GM19438 (cell line): Measurements from ENCODE around the gene PTGS1.
"Not testable (repeated sequence)": the region's sequence is repeated elsewhere in the genome, so short reads cannot be mapped to it uniquely, and the experiment has no call there.

Source experiments
- ATAC-seq: cut with Tn5 transposase; IDR thresholded peaks from one replicate; pipeline ENCODE4 v1.9.1; 2021; ENCODE audit warnings: low read depth; ENCODE audit not compliant: unreplicated experiment

The PTGS1 gene

GRCh38 chr9:122393284-122393983 is 22.6 kb downstream of the PTGS1 start:
- no peak for ATAC-seq

GRCh38 chr9:122394265-122395125 is 23.7 kb downstream of the PTGS1 start:
- no peak for ATAC-seq

- ATAC-seq: no peak
Measured at GRCh38 chr9:122396614-122397148, 25.9 kb downstream of the PTGS1 start.

- no peak for ATAC-seq
Measured at GRCh38 chr9:122397749-122398148, 26.9 kb downstream of the PTGS1 start.

- ATAC-seq: no peak
Measured at GRCh38 chr9:122398371-122398924, 27.6 kb downstream of the PTGS1 start.

- no peak for ATAC-seq
Measured at GRCh38 chr9:122401896-122402295, 31.1 kb downstream of the PTGS1 start.

- ATAC-seq: no peak
Measured at GRCh38 chr9:122402403-122402871, 31.6 kb downstream of the PTGS1 start.

- no peak for ATAC-seq
Measured at GRCh38 chr9:122402874-122403273, 32.0 kb downstream of the PTGS1 start.

GRCh38 chr9:122403381-122404000 is 32.7 kb downstream of the PTGS1 start:
- ATAC-seq: no peak

GRCh38 chr9:122405304-122406069 is 34.7 kb downstream of the PTGS1 start:
- ATAC-seq: not testable (repeated sequence)

- no peak for ATAC-seq
Measured at GRCh38 chr9:122406070-122406890, 35.5 kb downstream of the PTGS1 start.

- not testable (repeated sequence) for ATAC-seq
Measured at GRCh38 chr9:122414108-122414507, 43.3 kb downstream of the PTGS1 start.

GRCh38 chr9:122418016-122418415 is 47.2 kb downstream of the PTGS1 start:
- no peak for ATAC-seq

- ATAC-seq: no peak
Measured at GRCh38 chr9:122420315-122420714, 49.5 kb downstream of the PTGS1 start.

- no peak for ATAC-seq
Measured at GRCh38 chr9:122425087-122425486, 54.3 kb downstream of the PTGS1 start.

- ATAC-seq: no peak
Measured at GRCh38 chr9:122426723-122427122, 55.9 kb downstream of the PTGS1 start.

- ATAC-seq: no peak
Measured at GRCh38 chr9:122442568-122442967, 71.7 kb downstream of the PTGS1 start.

GRCh38 chr9:122444041-122444733 is 73.4 kb downstream of the PTGS1 start:
- no peak for ATAC-seq
